ENCODE results near the gene CDH12. TPM values are rescaled to one million over a fixed set of nuclear protein-coding genes. Genes with fewer than 3 reads are reported as not detected.
"Not testable (repeated sequence)": the region's sequence is repeated elsewhere in the genome, so short reads cannot be mapped to it uniquely, and the experiment has no call there.

CDH12 gene
- total RNA-seq, 5 donors from 2014 or later (not counting 1 experiment from before 2014, with no cell fraction given), result not detected

- H3K27me3 Mint-ChIP-seq; ATAC-seq (replicated peaks in 1 of 4); H3K4me3 ChIP-seq (ENCODE audit: control insufficient read depth in 1 of 2, extremely low read depth in 1 of 2, low read length in 1 of 2); H3K27ac Mint-ChIP-seq; H3K36me3 Mint-ChIP-seq; H3K4me1 Mint-ChIP-seq; H3K4me1 ChIP-seq (ENCODE audit: control insufficient read depth in 1 of 2, extremely low read depth in 1 of 2, insufficient read depth in 2 of 2, low read length in 2 of 2); H3K36me3 ChIP-seq (ENCODE audit: control insufficient read depth in 2 of 2, extremely low read depth in 1 of 2, insufficient read depth in 1 of 2, low read length in 1 of 2); DNase-seq; POLR2A ChIA-PET; H3K9me3 ChIP-seq; H3K27ac ChIP-seq (ENCODE audit: low read length); CTCF ChIA-PET; H3K27me3 ChIP-seq (replicated peaks in 1 of 2; ENCODE audit: control insufficient read depth in 2 of 2, extremely low read depth in 1 of 2, insufficient read depth in 2 of 2, low read length in 1 of 2); H3K4me3 Mint-ChIP-seq; H3K9me3 Mint-ChIP-seq: not testable (repeated sequence)
- 80% methylated on average over 1 of the region's 7 CpGs for WGBS (ENCODE audit: insufficient coverage)
These were observed 336.6 kb downstream of the CDH12 start for GRCh38 chr5:22516497-22516896.

DNA sequence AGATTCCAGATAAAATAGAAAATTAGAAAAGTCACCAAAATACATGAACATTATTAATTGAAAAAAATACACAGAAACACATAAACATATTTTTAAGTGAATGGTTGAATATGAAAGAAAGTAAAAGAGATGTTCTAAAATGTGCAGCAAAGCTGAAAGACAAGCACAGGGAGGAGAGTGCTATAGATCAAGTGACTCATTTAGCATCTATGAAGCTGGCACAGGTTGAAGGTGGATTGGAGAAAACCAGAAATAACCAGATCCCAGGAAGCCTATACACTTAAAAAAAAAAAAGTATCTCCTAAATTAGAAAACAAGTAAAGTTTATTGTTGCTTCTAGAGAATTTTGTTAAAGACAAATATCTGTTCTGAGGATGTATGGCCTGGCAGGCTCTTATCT lies 338.9 kb downstream of the CDH12 start:
- Mint-ChIP-seq H3K27ac (no peak overlapping the region), H3K36me3 (no peaks in the 10 kb centered on the region), H3K9me3 (peaks cover 0 to 6% (median 4%) of the 10 kb centered on the region in 3 donors), H3K27me3 (no peaks in the 10 kb centered on the region), H3K4me3 (no peak overlapping the region), H3K4me1 (no peaks in the 10 kb centered on the region)
- no peak overlapping the region for H3K4me3 ChIP-seq (ENCODE audit: control insufficient read depth in 1 of 2, extremely low read depth in 1 of 2, low read length in 1 of 2)
- no peak for ATAC-seq (replicated peaks in 1 of 4)
- no peak for DNase-seq
- H3K27ac ChIP-seq (ENCODE audit: low read length), result no peak overlapping the region
- POLR2A ChIA-PET, result no interaction called here
- CTCF ChIA-PET, result no interaction called here
- H3K27me3 ChIP-seq (replicated peaks in 1 of 2; ENCODE audit: control insufficient read depth in 2 of 2, extremely low read depth in 1 of 2, insufficient read depth in 2 of 2, low read length in 1 of 2), result no peaks in the 10 kb centered on the region
- H3K9me3 ChIP-seq, result no peaks in the 10 kb centered on the region
- H3K36me3 ChIP-seq (ENCODE audit: control insufficient read depth in 2 of 2, extremely low read depth in 1 of 2, insufficient read depth in 1 of 2, low read length in 1 of 2), result no peaks in the 10 kb centered on the region
- H3K4me1 ChIP-seq (ENCODE audit: control insufficient read depth in 1 of 2, extremely low read depth in 1 of 2, insufficient read depth in 2 of 2, low read length in 2 of 2), result no peaks in the 10 kb centered on the region

DNA sequence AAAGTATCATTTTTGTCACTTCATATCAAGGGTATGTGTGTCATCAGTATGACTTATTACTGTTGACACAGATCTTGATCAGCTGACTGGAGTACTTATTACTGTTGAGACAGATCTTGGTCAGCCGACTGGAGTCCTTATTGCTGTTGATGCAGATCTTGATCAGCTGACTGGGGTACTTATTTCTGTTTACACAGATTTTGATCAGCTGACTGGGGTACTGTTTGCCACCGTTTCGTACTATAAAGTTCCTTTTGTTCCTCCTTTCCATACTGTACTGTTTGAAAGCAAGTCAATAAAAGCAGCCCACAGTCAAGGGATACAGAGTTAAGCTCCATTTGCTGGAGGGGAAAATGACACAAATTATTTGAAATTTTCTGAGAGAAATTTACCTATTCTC lies 347.3 kb downstream of the CDH12 start:
- H3K27me3 ChIP-seq (replicated peaks in 1 of 2; ENCODE audit: control insufficient read depth in 2 of 2, extremely low read depth in 1 of 2, insufficient read depth in 2 of 2, low read length in 1 of 2), result no peaks in the 10 kb centered on the region
- no peaks in the 10 kb centered on the region for H3K9me3 ChIP-seq
- ATAC-seq (replicated peaks in 1 of 4), result no peak
- no peak overlapping the region for H3K4me3 ChIP-seq (ENCODE audit: control insufficient read depth in 1 of 2, extremely low read depth in 1 of 2, low read length in 1 of 2)
- Mint-ChIP-seq H3K4me1 (no peaks in the 10 kb centered on the region), H3K27ac (no peak overlapping the region), H3K9me3 (peaks cover 11 to 35% (median 17%) of the 10 kb centered on the region in 3 donors), H3K4me3 (no peak overlapping the region), H3K36me3 (no peaks in the 10 kb centered on the region), H3K27me3 (no peaks in the 10 kb centered on the region)
- 0% methylated on average over 1 of the region's 3 CpGs for WGBS (ENCODE audit: insufficient coverage)
- no peak for DNase-seq
- CTCF ChIA-PET, result no interaction called here
- no peaks in the 10 kb centered on the region for H3K36me3 ChIP-seq (ENCODE audit: control insufficient read depth in 2 of 2, extremely low read depth in 1 of 2, insufficient read depth in 1 of 2, low read length in 1 of 2)
- no peak overlapping the region for H3K27ac ChIP-seq (ENCODE audit: low read length)
- H3K4me1 ChIP-seq (ENCODE audit: control insufficient read depth in 1 of 2, extremely low read depth in 1 of 2, insufficient read depth in 2 of 2, low read length in 2 of 2), result no peaks in the 10 kb centered on the region
- POLR2A ChIA-PET, result no interaction called here

DNA sequence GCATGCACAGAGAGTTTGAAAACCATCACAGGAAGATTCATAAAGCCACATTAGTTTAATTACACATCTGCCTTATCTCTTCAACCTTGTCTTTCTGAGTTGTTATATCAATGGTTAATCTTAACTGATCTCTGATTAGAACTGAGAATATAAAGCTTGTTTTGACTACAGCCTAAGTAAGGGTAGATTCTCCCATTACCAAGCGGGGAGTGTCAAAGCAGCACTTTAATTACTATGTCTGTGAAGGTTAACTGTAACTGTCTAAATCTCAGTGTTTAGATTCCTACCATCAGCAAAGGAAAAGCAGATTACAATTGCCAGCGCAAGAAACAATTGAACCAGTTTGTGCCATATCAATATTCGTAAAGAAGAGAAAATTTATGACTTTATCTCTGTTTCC lies 348.7 kb downstream of the CDH12 start:
- Mint-ChIP-seq H3K4me1 (no peaks in the 10 kb centered on the region), H3K9me3 (peaks cover 11 to 40% (median 17%) of the 10 kb centered on the region in 3 donors), H3K27ac (no peak overlapping the region), H3K36me3 (no peaks in the 10 kb centered on the region), H3K4me3 (no peak overlapping the region), H3K27me3 (no peaks in the 10 kb centered on the region)
- no peak overlapping the region for H3K4me3 ChIP-seq (ENCODE audit: control insufficient read depth in 1 of 2, extremely low read depth in 1 of 2, low read length in 1 of 2)
- no peak for ATAC-seq (replicated peaks in 1 of 4)
- H3K36me3 ChIP-seq (ENCODE audit: control insufficient read depth in 2 of 2, extremely low read depth in 1 of 2, insufficient read depth in 1 of 2, low read length in 1 of 2), result no peaks in the 10 kb centered on the region
- H3K27me3 ChIP-seq (replicated peaks in 1 of 2; ENCODE audit: control insufficient read depth in 2 of 2, extremely low read depth in 1 of 2, insufficient read depth in 2 of 2, low read length in 1 of 2), result no peaks in the 10 kb centered on the region
- no CpG with 5 or more reads among the region's 3 CpGs for WGBS (ENCODE audit: insufficient coverage)
- no peaks in the 10 kb centered on the region for H3K9me3 ChIP-seq
- DNase-seq, result no peak
- ChIA-PET POLR2A (no interaction called here), CTCF (no interaction called here)
- H3K27ac ChIP-seq (ENCODE audit: low read length), result no peak overlapping the region
- H3K4me1 ChIP-seq (ENCODE audit: control insufficient read depth in 1 of 2, extremely low read depth in 1 of 2, insufficient read depth in 2 of 2, low read length in 2 of 2), result no peaks in the 10 kb centered on the region

DNA sequence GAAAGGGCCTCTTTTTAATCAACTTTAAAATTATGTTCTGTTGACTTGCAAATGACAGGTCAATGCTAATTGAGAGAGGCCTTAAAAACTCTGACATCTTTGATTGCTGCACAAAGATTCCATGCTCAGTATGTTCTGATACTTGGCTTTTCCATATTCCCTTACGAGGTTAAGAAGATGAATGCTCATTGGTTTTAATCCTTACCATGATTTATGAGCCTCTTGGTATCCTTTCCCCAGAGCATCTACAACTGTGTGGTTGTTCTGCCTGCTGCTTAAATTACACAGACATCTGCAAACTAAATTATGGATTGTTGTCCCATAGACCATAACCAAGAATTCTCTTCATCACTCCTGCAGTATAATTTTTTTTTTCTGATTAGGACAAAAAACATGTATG lies 352.6 kb downstream of the CDH12 start:
- ATAC-seq (replicated peaks in 1 of 4) (no peak), DNase-seq (no peak)
- Mint-ChIP-seq H3K9me3 (peaks cover 11 to 37% (median 18%) of the 10 kb centered on the region in 3 donors), H3K4me1 (no peaks in the 10 kb centered on the region), H3K27ac (no peak overlapping the region), H3K36me3 (no peaks in the 10 kb centered on the region), H3K27me3 (no peaks in the 10 kb centered on the region), H3K4me3 (no peak overlapping the region)
- ChIA-PET POLR2A (no interaction called here), CTCF (no interaction called here)
- Histone ChIP-seq H3K36me3 (ENCODE audit: control insufficient read depth in 2 of 2, extremely low read depth in 1 of 2, insufficient read depth in 1 of 2, low read length in 1 of 2) (no peaks in the 10 kb centered on the region), H3K4me1 (ENCODE audit: control insufficient read depth in 1 of 2, extremely low read depth in 1 of 2, insufficient read depth in 2 of 2, low read length in 2 of 2) (no peaks in the 10 kb centered on the region), H3K27me3 (replicated peaks in 1 of 2; ENCODE audit: control insufficient read depth in 2 of 2, extremely low read depth in 1 of 2, insufficient read depth in 2 of 2, low read length in 1 of 2) (no peaks in the 10 kb centered on the region), H3K9me3 (no peaks in the 10 kb centered on the region), H3K27ac (ENCODE audit: low read length) (no peak overlapping the region), H3K4me3 (ENCODE audit: control insufficient read depth in 1 of 2, extremely low read depth in 1 of 2, low read length in 1 of 2) (no peak overlapping the region)
- WGBS (ENCODE audit: insufficient coverage), result 60% methylated on average over 1 of the region's 1 CpG

- no peaks in the 10 kb centered on the region for H3K36me3 ChIP-seq (ENCODE audit: control insufficient read depth in 2 of 2, extremely low read depth in 1 of 2, insufficient read depth in 1 of 2, low read length in 1 of 2)
- POLR2A ChIA-PET, result no interaction called here
- H3K27ac ChIP-seq (ENCODE audit: low read length), result no peak overlapping the region
- H3K36me3 Mint-ChIP-seq, result no peaks in the 10 kb centered on the region
- H3K4me1 ChIP-seq (ENCODE audit: control insufficient read depth in 1 of 2, extremely low read depth in 1 of 2, insufficient read depth in 2 of 2, low read length in 2 of 2), result no peaks in the 10 kb centered on the region
- no peak overlapping the region for H3K4me3 ChIP-seq (ENCODE audit: control insufficient read depth in 1 of 2, extremely low read depth in 1 of 2, low read length in 1 of 2)
- H3K9me3 ChIP-seq, result peaks cover 2% of the 10 kb centered on the region
- ATAC-seq (replicated peaks in 1 of 4) (no peak), DNase-seq (no peak)
- no peaks in the 10 kb centered on the region for H3K4me1 Mint-ChIP-seq
- H3K27me3 Mint-ChIP-seq, result no peaks in the 10 kb centered on the region
- WGBS (ENCODE audit: insufficient coverage), result 0% methylated on average over 1 of the region's 4 CpGs
- CTCF ChIA-PET, result no interaction called here
- peaks cover 8 to 40% (median 10%) of the 10 kb centered on the region in 3 donors for H3K9me3 Mint-ChIP-seq
- H3K27me3 ChIP-seq (replicated peaks in 1 of 2; ENCODE audit: control insufficient read depth in 2 of 2, extremely low read depth in 1 of 2, insufficient read depth in 2 of 2, low read length in 1 of 2), result no peaks in the 10 kb centered on the region
- H3K4me3 Mint-ChIP-seq, result no peak overlapping the region
- H3K27ac Mint-ChIP-seq, result no peak overlapping the region
These were observed 356.5 kb downstream of the CDH12 start for GRCh38 chr5:22496666-22497065.

GRCh38 chr5:22495016-22495720 lies 358.0 kb downstream of the CDH12 start:
- no peak overlapping the region for H3K27ac Mint-ChIP-seq
- no CpG with 5 or more reads among the region's 2 CpGs for WGBS (ENCODE audit: insufficient coverage)
- H3K4me1 Mint-ChIP-seq, result no peaks in the 10 kb centered on the region
- no peaks in the 10 kb centered on the region for H3K27me3 Mint-ChIP-seq
- Histone ChIP-seq H3K9me3 (peaks cover 2% of the 10 kb centered on the region), H3K27ac (ENCODE audit: low read length) (no peak overlapping the region), H3K27me3 (replicated peaks in 1 of 2; ENCODE audit: control insufficient read depth in 2 of 2, extremely low read depth in 1 of 2, insufficient read depth in 2 of 2, low read length in 1 of 2) (no peaks in the 10 kb centered on the region), H3K36me3 (ENCODE audit: control insufficient read depth in 2 of 2, extremely low read depth in 1 of 2, insufficient read depth in 1 of 2, low read length in 1 of 2) (no peaks in the 10 kb centered on the region), H3K4me1 (ENCODE audit: control insufficient read depth in 1 of 2, extremely low read depth in 1 of 2, insufficient read depth in 2 of 2, low read length in 2 of 2) (no peaks in the 10 kb centered on the region), H3K4me3 (ENCODE audit: control insufficient read depth in 1 of 2, extremely low read depth in 1 of 2, low read length in 1 of 2) (no peak overlapping the region)
- ChIA-PET CTCF (no interaction called here), POLR2A (no interaction called here)
- no peak overlapping the region for H3K4me3 Mint-ChIP-seq
- no peaks in the 10 kb centered on the region for H3K36me3 Mint-ChIP-seq
- peaks cover 11 to 37% (median 13%) of the 10 kb centered on the region in 3 donors for H3K9me3 Mint-ChIP-seq
- DNase-seq (no peak), ATAC-seq (replicated peaks in 1 of 4) (no peak)

Data from T-cell (primary cell).